Esophagus (tissue), 2 donors: Measurements from ENCODE around the gene NANOGP8. TPM values are rescaled to one million over a fixed set of nuclear protein-coding genes. Genes with fewer than 3 reads are reported as not detected.
"Not testable (repeated sequence)": the region's sequence is repeated elsewhere in the genome, so short reads cannot be mapped to it uniquely, and the experiment has no call there.

Experiments used
- H3K27ac ChIP-seq, 2 donors: one replicate each; pipeline ENCODE4 v1.5.1; 2013; ENCODE audit warnings: low read depth in 2 of 2, mild to moderate bottlenecking in 2 of 2, inconsistent platforms in 1 of 2, low read length in 1 of 2, moderate library complexity in 1 of 2
- H3K27me3 ChIP-seq, 2 donors: one replicate each; pipeline ENCODE4 v1.6.1; 2013; ENCODE audit warnings: low read length in 2 of 2, control low read depth in 1 of 2, mild to moderate bottlenecking in 1 of 2; ENCODE audit not compliant: insufficient read depth in 2 of 2, control insufficient read depth in 1 of 2
- H3K36me3 ChIP-seq, 2 donors: one replicate each; pipeline ENCODE4 v1.6.1; 2013; ENCODE audit warnings: low read length in 1 of 2; ENCODE audit not compliant: control insufficient read depth in 2 of 2, insufficient read depth in 2 of 2
- H3K4me1 ChIP-seq, 2 donors: one replicate each; pipeline ENCODE4 v1.6.1; 2013; ENCODE audit warnings: low read length in 1 of 2; ENCODE audit not compliant: control insufficient read depth in 2 of 2, insufficient read depth in 2 of 2
- H3K4me3 ChIP-seq, 2 donors: one replicate each; pipeline ENCODE4 v1.5.1; 2013; ENCODE audit warnings: low read length in 2 of 2, mild to moderate bottlenecking in 2 of 2, low read depth in 1 of 2, moderate library complexity in 1 of 2
- H3K9me3 ChIP-seq, 2 donors: one replicate each; pipeline ENCODE4 v1.6.1; 2013; ENCODE audit warnings: mild to moderate bottlenecking in 2 of 2, low read depth in 1 of 2, low read length in 1 of 2, moderate library complexity in 1 of 2; ENCODE audit not compliant: control insufficient read depth in 2 of 2, insufficient read depth in 1 of 2
- WGBS, 2 donors: extraction: QIAGEN DNeasy Blood & Tissue Kit; methylation state at CpG; one replicate each; pipeline ENCODE4 v1.1.7; 2013; 5-methylcytosine and 5-hydroxymethylcytosine counted together
- polyA plus RNA-seq, 2 donors: library from polyadenylated mRNA; stranded (reverse); fragments of 200-250 nt; gene quantifications; one replicate each; pipeline ENCODE4 v1.2.3, GENCODE V29; 2013
- donor health status: healthy with polysubstance abuse.
- donor health status: Bipolar disorder and iron deficiency.

Gene NANOGP8, protein sequence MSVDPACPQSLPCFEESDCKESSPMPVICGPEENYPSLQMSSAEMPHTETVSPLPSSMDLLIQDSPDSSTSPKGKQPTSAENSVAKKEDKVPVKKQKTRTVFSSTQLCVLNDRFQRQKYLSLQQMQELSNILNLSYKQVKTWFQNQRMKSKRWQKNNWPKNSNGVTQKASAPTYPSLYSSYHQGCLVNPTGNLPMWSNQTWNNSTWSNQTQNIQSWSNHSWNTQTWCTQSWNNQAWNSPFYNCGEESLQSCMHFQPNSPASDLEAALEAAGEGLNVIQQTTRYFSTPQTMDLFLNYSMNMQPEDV
- polyA plus RNA-seq = under 1 TPM in 1 of 2 donors, not detected in 1; 0.16 TPM

DNA sequence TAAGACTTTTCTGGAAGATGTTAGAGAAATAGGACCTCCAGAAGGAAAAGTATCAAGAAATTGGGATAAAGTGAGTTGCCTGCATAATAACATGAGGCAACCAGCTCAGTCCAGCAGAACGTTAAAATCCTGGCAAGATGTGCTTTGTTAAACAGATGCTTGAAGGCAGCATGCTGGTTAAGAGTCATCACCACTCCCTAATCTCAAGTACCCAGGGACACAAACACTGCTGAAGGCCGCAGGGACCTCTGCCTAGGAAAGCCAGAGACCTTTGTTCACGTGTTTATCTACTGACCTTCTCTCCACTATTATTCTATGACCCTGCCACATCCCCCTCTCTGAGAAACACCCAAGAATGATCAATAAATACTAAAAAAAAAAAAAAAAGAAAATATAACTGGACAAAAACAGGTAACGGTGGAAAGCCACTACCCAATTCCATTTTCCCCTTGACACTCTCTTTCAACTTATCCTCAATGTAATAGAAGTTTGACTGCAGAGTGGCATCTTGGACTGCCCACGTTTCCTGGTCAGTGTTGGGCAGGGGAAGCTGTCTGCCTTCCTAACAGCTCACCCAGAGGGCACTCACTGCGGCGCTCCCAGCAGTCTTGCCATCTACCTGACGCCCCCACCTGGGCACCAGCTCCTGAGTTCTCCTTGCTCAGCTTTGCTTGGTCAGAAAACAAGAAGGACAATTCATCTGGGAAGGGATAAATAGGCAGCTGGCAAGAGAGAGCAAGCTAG, at the start of gene NANOGP8:
NANOGP8 (minus strand) TSS at position 120 of the 744 bp plus-strand sequence. CDS start 185 bp downstream, outside the sequence.
- H3K36me3 ChIP-seq, H3K4me3 ChIP-seq, H3K4me1 ChIP-seq, H3K9me3 ChIP-seq, H3K27me3 ChIP-seq, H3K27ac ChIP-seq: not testable (repeated sequence)
- 74 to 80% methylated on average over 8 of the region's 8 CpGs for WGBS, 2 donors

DNA sequence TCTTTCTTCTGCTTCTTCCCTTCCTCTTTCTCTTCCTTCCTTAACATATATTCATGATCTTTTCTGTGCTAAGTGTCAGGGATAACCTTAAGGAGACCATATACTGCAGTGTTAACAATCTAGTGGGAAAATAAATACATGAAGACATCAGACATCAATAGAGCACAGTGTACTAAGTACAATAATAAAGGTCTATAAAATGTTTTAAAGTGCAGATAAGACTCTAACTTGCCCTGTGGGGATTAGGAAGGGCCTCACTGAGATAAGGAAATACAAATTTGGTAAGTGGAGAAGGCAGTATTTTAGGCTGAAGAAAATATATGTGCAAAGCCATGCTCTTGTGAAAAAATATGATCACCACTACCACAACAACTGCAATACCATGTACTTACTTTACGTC, 49.2 kb upstream of the NANOGP8 start:
- Histone ChIP-seq H3K27ac (no peak overlapping the region), H3K9me3 (no peaks in the 10 kb centered on the region), H3K36me3 (no peaks in the 10 kb centered on the region), H3K4me3 (no peak overlapping the region), H3K27me3 (no peaks in the 10 kb centered on the region), H3K4me1 (no peaks in the 10 kb centered on the region)
- 92% methylated on average over 1 of the region's 1 CpG for WGBS, 2 donors

- no peak overlapping the region for H3K27ac ChIP-seq
- H3K4me3 ChIP-seq = no peak overlapping the region
- H3K9me3 ChIP-seq = no peaks in the 10 kb centered on the region
- H3K36me3 ChIP-seq = no peaks in the 10 kb centered on the region
- H3K27me3 ChIP-seq = no peaks in the 10 kb centered on the region
- no peaks in the 10 kb centered on the region for H3K4me1 ChIP-seq
- 62 to 68% methylated on average over 1 of the region's 1 CpG for WGBS, 2 donors
Measured at GRCh38 chr15:35130245-35130644, 45.1 kb upstream of the NANOGP8 start.

GRCh38 chr15:35129361-35129760, 44.3 kb upstream of the NANOGP8 start:
- Histone ChIP-seq H3K4me3 (no peak overlapping the region), H3K9me3 (no peaks in the 10 kb centered on the region), H3K4me1 (no peaks in the 10 kb centered on the region), H3K27me3 (no peaks in the 10 kb centered on the region), H3K27ac (no peak overlapping the region), H3K36me3 (no peaks in the 10 kb centered on the region)
- WGBS, 2 donors = 84 to 93% methylated on average over 4 of the region's 4 CpGs

DNA sequence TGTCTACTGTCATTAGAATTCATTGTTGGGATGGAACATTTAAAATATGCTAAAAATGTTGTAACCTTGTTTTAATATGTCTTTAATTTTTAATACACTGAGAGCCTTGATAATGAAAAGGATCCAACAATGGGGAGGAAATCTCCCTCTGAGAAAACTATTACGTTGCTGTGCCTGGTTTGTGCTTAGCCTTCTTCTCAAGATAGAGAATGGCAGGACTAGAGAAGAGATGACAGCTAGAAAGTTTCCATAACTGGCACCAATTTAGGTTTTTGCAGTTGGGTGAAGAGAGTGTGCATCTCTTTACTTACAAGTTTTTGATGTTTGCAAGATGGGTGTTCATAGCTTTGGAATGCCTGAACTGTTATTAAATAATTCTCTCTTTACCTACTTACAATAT, 42.6 kb upstream of the NANOGP8 start:
- no peaks in the 10 kb centered on the region for H3K9me3 ChIP-seq
- no peak overlapping the region for H3K27ac ChIP-seq
- H3K4me1 ChIP-seq = no peaks in the 10 kb centered on the region
- 81 to 89% methylated on average over 1 of the region's 1 CpG for WGBS, 2 donors
- no peaks in the 10 kb centered on the region for H3K36me3 ChIP-seq
- no peak overlapping the region for H3K4me3 ChIP-seq
- no peaks in the 10 kb centered on the region for H3K27me3 ChIP-seq

DNA sequence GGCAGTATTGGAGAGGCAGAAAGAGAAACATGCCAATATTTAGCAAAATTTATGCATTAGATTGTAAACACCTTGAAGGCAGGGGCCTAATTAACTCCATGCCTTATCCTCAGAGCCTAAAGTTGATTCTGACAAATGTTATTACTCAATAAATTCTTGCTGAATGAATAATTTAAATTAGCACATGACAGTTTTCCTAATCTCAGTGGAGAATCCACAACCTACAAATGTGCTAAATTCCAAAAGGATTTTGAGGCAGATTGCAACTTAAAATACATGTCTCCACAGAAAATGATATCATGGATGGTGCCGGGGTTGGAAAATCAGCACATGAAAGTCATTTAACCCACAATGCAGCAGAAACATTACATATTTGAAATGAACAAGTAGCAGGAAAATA, 41.1 kb upstream of the NANOGP8 start:
- Histone ChIP-seq H3K27ac (no peak overlapping the region), H3K27me3 (no peaks in the 10 kb centered on the region), H3K4me3 (no peak overlapping the region), H3K36me3 (no peaks in the 10 kb centered on the region), H3K9me3 (no peaks in the 10 kb centered on the region), H3K4me1 (no peaks in the 10 kb centered on the region)
- WGBS, 2 donors = 86 to 91% methylated on average over 1 of the region's 1 CpG

DNA sequence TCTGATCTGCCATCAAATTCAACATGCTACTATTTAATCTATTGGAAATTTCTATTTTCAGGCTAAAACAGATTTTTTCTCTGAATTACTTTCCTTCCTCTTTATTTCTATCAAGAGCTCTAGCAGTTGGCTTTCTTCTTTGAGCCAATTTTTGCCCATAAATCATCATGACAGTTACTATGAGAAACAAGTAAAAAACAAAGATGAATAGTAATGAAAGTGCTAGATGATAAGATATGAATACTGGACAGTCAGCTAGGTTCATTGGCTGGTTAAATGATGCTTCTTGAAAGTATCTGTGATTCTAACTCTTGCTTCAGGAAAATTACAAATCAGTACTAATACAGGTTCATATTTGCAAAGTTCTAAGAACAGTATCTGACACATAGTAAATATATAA, 38.6 kb upstream of the NANOGP8 start:
- Histone ChIP-seq H3K27me3 (no peaks in the 10 kb centered on the region), H3K9me3 (no peaks in the 10 kb centered on the region), H3K27ac (no peak overlapping the region), H3K36me3 (no peaks in the 10 kb centered on the region), H3K4me1 (no peaks in the 10 kb centered on the region), H3K4me3 (no peak overlapping the region)

DNA sequence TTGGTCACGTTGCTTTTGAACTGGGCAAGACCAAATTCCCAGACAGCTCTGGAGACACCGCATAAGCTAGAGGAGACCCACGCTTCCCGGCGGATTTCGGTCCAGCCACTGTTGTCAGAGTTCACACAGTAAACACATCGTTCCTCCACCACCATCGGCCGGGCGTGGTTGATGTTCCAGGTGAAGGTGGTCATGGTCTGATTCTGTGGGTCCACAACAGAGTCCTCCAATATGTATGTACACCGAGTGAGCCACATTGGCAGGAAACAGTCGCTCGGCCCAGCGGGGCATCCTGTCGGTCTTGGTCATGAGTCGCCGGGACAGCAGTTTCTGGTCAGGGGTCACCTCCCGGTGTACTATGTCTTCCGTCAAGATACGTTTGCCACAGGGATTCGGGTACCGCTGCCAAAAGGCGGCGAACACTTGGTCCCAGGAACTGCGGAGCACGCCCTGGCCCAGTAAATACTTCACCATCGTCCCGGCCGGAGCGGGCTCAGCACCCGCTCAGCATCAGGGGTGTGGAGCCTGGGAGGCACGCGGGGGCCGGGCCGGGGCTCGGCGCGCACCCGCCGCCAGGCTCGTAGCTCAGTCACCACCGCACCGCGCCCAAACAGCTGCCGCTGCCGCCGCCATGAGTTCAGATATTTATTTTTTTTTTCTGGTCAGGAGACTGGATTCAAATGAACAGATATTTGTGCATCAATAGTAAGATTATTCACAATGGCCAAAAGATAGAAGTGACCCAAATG, 36.7 kb upstream of the NANOGP8 start:
- WGBS, 2 donors = 96% methylated on average over 47 of the region's 47 CpGs
- Histone ChIP-seq H3K27ac (no peak overlapping the region), H3K9me3 (no peaks in the 10 kb centered on the region), H3K27me3 (no peaks in the 10 kb centered on the region), H3K4me1 (no peaks in the 10 kb centered on the region), H3K36me3 (no peaks in the 10 kb centered on the region), H3K4me3 (no peak overlapping the region)

DNA sequence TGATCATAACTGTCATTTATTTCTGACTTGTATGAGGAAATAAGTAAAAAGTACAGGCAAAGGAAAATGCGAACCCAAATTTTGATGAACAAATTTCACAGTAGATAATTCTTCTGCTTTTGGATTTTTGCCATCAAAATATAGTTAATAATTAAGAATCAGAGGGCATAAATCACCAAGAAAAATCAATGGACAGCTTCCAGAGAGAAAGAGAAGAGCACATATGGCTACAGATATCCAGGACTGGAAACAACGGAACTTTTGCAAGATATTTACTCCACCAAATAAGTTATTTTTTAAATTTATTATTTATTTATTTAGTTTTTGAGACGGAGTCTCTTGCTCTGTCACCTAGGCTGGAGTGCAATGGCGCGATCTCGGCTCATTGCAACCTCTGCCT, 35.1 kb upstream of the NANOGP8 start:
- H3K4me3 ChIP-seq = no peak overlapping the region
- H3K4me1 ChIP-seq = no peaks in the 10 kb centered on the region
- no peaks in the 10 kb centered on the region for H3K27me3 ChIP-seq
- H3K9me3 ChIP-seq = no peaks in the 10 kb centered on the region
- WGBS, 2 donors = 87 to 95% methylated on average over 6 of the region's 6 CpGs
- no peak overlapping the region for H3K27ac ChIP-seq
- H3K36me3 ChIP-seq = no peaks in the 10 kb centered on the region
